ENCODE measurements around the gene ABLIM2. TPM values are rescaled to one million over a fixed set of nuclear protein-coding genes. Genes with fewer than 3 reads are reported as not detected.

ABLIM2 gene
- total and polyA plus RNA-seq, 10 of the 15 experiments (the other 5 are each of a cell fraction or from before 2014, with no cell fraction given): 0.03 to 0.15 (median 0.05) TPM; not detected in 7

GRCh38 chr4:8171984-8172924 is 13.6 kb upstream of the ABLIM2 start (continued):
- TF ChIP-seq BHLHE40 (IDR thresholded peaks at IDR 0.05; ENCODE audit: borderline replicate concordance in 1 of 2, low read depth in 2 of 2, low read length in 1 of 2): peak; percentile 41 to 80; a peak in 2 of 4 replicates
- TF ChIP-seq SIN3A (IDR thresholded peaks at IDR 0.05; ENCODE audit: low read depth, low read length): no peak
- TF ChIP-seq CEBPB (IDR thresholded peaks at IDR 0.05; ENCODE audit: borderline replicate concordance in 1 of 2, low read depth in 2 of 2, low read length in 2 of 2): no peak
- TF ChIP-seq POLR2AphosphoS5 (IDR thresholded peaks at IDR 0.05; ENCODE audit: low read length): no peak
- TF ChIP-seq RAD51 (IDR thresholded peaks at IDR 0.05): no peak
- no peak for TF ChIP-seq RAD21 (IDR thresholded peaks at IDR 0.05; ENCODE audit: insufficient read depth, low read depth, low read length)
- no peak for TF ChIP-seq MEF2A (IDR thresholded peaks at IDR 0.05; ENCODE audit: insufficient read depth, low read depth, low read length)
- no peak for TF ChIP-seq CUX1 (IDR thresholded peaks at IDR 0.05; ENCODE audit: insufficient replicate concordance, low read depth, low read length)
- no peak for TF ChIP-seq CREB1 (IDR thresholded peaks at IDR 0.05; ENCODE audit: low read depth)
- no peak for TF ChIP-seq ZNF274 (IDR thresholded peaks at IDR 0.05; ENCODE audit: insufficient read depth, insufficient read length)
- no peak for TF ChIP-seq ZNF207 (IDR thresholded peaks at IDR 0.05; ENCODE audit: borderline replicate concordance)
- TF ChIP-seq MYB (IDR thresholded peaks at IDR 0.05; ENCODE audit: borderline replicate concordance, low read depth, low read length): no peak
- TF ChIP-seq MTA2 (IDR thresholded peaks at IDR 0.05; ENCODE audit: low read depth): peak; percentile 51; the same call in 1 of the 2 replicates
- no peak; the same call in 1 of the 2 replicates for TF ChIP-seq RCOR1 (conservative IDR thresholded peaks at IDR 0.05; ENCODE audit: low read depth, low read length)
- TF ChIP-seq MEF2B (IDR thresholded peaks at IDR 0.05; ENCODE audit: partially characterized antibody, poor library complexity, severe bottlenecking): peak; percentile 21
- no peak for TF ChIP-seq CEBPZ (IDR thresholded peaks at IDR 0.05; ENCODE audit: low read depth, low read length)
- TF ChIP-seq, protein P1, sequence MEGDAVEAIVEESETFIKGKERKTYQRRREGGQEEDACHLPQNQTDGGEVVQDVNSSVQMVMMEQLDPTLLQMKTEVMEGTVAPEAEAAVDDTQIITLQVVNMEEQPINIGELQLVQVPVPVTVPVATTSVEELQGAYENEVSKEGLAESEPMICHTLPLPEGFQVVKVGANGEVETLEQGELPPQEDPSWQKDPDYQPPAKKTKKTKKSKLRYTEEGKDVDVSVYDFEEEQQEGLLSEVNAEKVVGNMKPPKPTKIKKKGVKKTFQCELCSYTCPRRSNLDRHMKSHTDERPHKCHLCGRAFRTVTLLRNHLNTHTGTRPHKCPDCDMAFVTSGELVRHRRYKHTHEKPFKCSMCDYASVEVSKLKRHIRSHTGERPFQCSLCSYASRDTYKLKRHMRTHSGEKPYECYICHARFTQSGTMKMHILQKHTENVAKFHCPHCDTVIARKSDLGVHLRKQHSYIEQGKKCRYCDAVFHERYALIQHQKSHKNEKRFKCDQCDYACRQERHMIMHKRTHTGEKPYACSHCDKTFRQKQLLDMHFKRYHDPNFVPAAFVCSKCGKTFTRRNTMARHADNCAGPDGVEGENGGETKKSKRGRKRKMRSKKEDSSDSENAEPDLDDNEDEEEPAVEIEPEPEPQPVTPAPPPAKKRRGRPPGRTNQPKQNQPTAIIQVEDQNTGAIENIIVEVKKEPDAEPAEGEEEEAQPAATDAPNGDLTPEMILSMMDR (IDR thresholded peaks at IDR 0.05 in 2 of 3, conservative IDR thresholded peaks at IDR 0.05 in 1 of 3; ENCODE audit: control insufficient read depth in 2 of 3, extremely low read depth in 1 of 3, insufficient read depth in 1 of 3, low read depth in 3 of 3, low read length in 3 of 3): no peak
